HepG2 (cell line): ENCODE data around the gene RASAL1. TPM values are rescaled to one million over a fixed set of nuclear protein-coding genes. Genes with fewer than 3 reads are reported as not detected.

ENCODE experiments used
- ATAC-seq: fragments of 200-7000 bp; cut with Tn5 transposase; 3 replicates; pipeline ENCODE4 v1.9.1; 2020; ENCODE audit warnings: mild to moderate bottlenecking, moderate library complexity
- BruUV-seq: library from RNA; stranded (reverse); fragments of 400-500 nt; replicated peaks from 2 replicates; lab custom pipeline; 2021; lab: Mats Ljungman, UMichigan
- CTCF ChIA-PET: fragments of 300-600 bp; formaldehyde crosslinking; extraction: SDS; loops from one replicate; lab custom pipeline; 2021; ENCODE audit warnings: low total read pairs, inconsistent platforms, low intra/inter-chr PET ratio; lab: Yijun Ruan, JAX
- POLR2A ChIA-PET: fragments of 350-600 bp; sonication (Branson Sonifier 250); formaldehyde crosslinking; loops from one replicate; lab custom pipeline; 2020; ENCODE audit warnings: antibody characterized with exemption, inconsistent platforms; lab: Yijun Ruan, JAX
- DNase-seq: peaks from one replicate; pipeline ENCODE4 v3.0.0-alpha.2; 2015; ENCODE audit warnings: low spot score
- FAIRE-seq: peaks from 3 replicates; lab custom pipeline; 2011; peaks lifted over from hg19 to GRCh38; lab: Jason Lieb, UNC
- H2AFZ ChIP-seq: one replicate; pipeline ENCODE4 v1.6.1; 2011; ENCODE audit warnings: low read length, inconsistent platforms
- H3K27ac ChIP-seq: fragments of 300-600 bp; 3 replicates; pipeline ENCODE4 v1.8.0; 2011; ENCODE audit warnings: mixed run types, mild to moderate bottlenecking, mixed read lengths, low read length, inconsistent platforms; ENCODE audit not compliant: insufficient read depth; ENCODE audit errors: extremely low read length
- H3K27me3 ChIP-seq, 2 experiments: fragments of 200-600 bp in 1 of 2; 2 replicates in 1 of 2; 3 replicates in 1 of 2; pipeline versions ENCODE4 v1.6.0 to v1.8.0; 2011; ENCODE audit warnings: low read length in 2 of 2, mild to moderate bottlenecking in 2 of 2, moderate library complexity in 2 of 2, inconsistent platforms in 1 of 2; ENCODE audit not compliant: insufficient read depth in 2 of 2, control insufficient read depth in 1 of 2
- H3K36me3 ChIP-seq, 2 experiments: fragments of 200-600 bp in 1 of 2; replicated peaks in 1 of 2; 2 replicates in 1 of 2; 3 replicates in 1 of 2; pipeline versions ENCODE4 v1.5.1 to v1.8.0; 2011; ENCODE audit warnings: low read length in 2 of 2, inconsistent platforms in 1 of 2; ENCODE audit not compliant: insufficient read depth in 2 of 2, control insufficient read depth in 1 of 2
- H3K4me1 ChIP-seq: 2 replicates; pipeline ENCODE4 v1.5.1; 2012; ENCODE audit warnings: low read length, inconsistent platforms; ENCODE audit not compliant: insufficient read depth
- H3K4me2 ChIP-seq: 2 replicates; pipeline ENCODE4 v1.6.0; 2011; ENCODE audit warnings: low read depth, low read length, inconsistent platforms
- H3K4me3 ChIP-seq, 3 experiments: fragments of 200-600 bp in 1 of 3; sonication (generic), shearing (Covaris generic) in 1 of 3; replicated peaks in 1 of 3; 2 replicates each; pipeline ENCODE4 v1.5.1; 2011 to 2016; ENCODE audit warnings: low read length in 3 of 3, inconsistent platforms in 2 of 3, low read depth in 2 of 3, mild to moderate bottlenecking in 2 of 3, control low read depth in 1 of 3, mixed read lengths in 1 of 3; ENCODE audit not compliant: insufficient read depth in 1 of 3
- H3K79me2 ChIP-seq: one replicate; pipeline ENCODE4 v1.6.1; 2011; ENCODE audit warnings: low read length, inconsistent platforms; ENCODE audit not compliant: insufficient read depth
- H3K9ac ChIP-seq: 2 replicates; pipeline ENCODE4 v1.6.0; 2011; ENCODE audit warnings: mild to moderate bottlenecking, low read depth, low read length, inconsistent platforms; ENCODE audit not compliant: insufficient read depth
- H3K9me3 ChIP-seq: 2 replicates; pipeline ENCODE4 v1.5.1; 2012; ENCODE audit warnings: mild to moderate bottlenecking, low read length
- H4K20me1 ChIP-seq: 2 replicates; pipeline ENCODE4 v1.6.0; 2011; ENCODE audit warnings: inconsistent platforms, mild to moderate bottlenecking, low read length, moderate library complexity; ENCODE audit not compliant: insufficient read depth
- ATRX ChIP-seq: sonication (generic); formaldehyde crosslinking; IDR thresholded peaks from 2 replicates; pipeline ENCODE4 v1.4.0; 2020; ENCODE audit warnings: missing genetic modification reagents, borderline replicate concordance
- CBFB ChIP-seq: sonication (generic); formaldehyde crosslinking; IDR thresholded peaks from 2 replicates; pipeline ENCODE4 v1.4.0; 2020; ENCODE audit warnings: missing genetic modification reagents
- ELF1 ChIP-seq: sonication (generic); formaldehyde crosslinking; IDR thresholded peaks from 2 replicates; pipeline ENCODE4 v1.4.0; 2020; ENCODE audit warnings: missing genetic modification reagents
- FOXA3 ChIP-seq: IDR thresholded peaks from 2 replicates; pipeline ENCODE4 v1.6.1; 2016; ENCODE audit warnings: missing genetic modification reagents, missing compliant biosample characterization
- HOXD1 ChIP-seq: sonication (generic); formaldehyde crosslinking; IDR thresholded peaks from 2 replicates; pipeline ENCODE4 v1.5.0; 2020; ENCODE audit warnings: missing genetic modification reagents
- KLF9 ChIP-seq: IDR thresholded peaks from 2 replicates; pipeline ENCODE4 v1.6.1; 2016; ENCODE audit warnings: low read depth
- MBNL3 ChIP-seq: fragments of 250-450 bp; sonication (Bioruptor Pico); conservative IDR thresholded peaks from 2 replicates; pipeline ENCODE4 v1.8.0; 2022; ENCODE audit warnings: mild to moderate bottlenecking, inconsistent platforms
- POLR2G ChIP-seq: fragments of 200-400 bp; formaldehyde crosslinking; IDR thresholded peaks from 2 replicates; pipeline ENCODE4 v1.6.1; 2018; ENCODE audit warnings: mild to moderate bottlenecking, low read depth, low read length, moderate library complexity
- SNAI1 ChIP-seq: sonication (generic); formaldehyde crosslinking; IDR thresholded peaks from 2 replicates; pipeline ENCODE4 v1.5.0; 2020; ENCODE audit warnings: mild to moderate bottlenecking, missing genetic modification reagents, borderline replicate concordance
- TP53 ChIP-seq: sonication (generic); formaldehyde crosslinking; conservative IDR thresholded peaks from 2 replicates; pipeline ENCODE4 v1.4.0; 2020; ENCODE audit warnings: missing genetic modification reagents
- ZNF138 ChIP-seq: sonication (generic); formaldehyde crosslinking; IDR thresholded peaks from 2 replicates; pipeline ENCODE4 v1.5.0; 2020; ENCODE audit warnings: mild to moderate bottlenecking, low read depth, missing genetic modification reagents
- ZNF562 ChIP-seq: sonication (generic); formaldehyde crosslinking; IDR thresholded peaks from 2 replicates; pipeline ENCODE4 v1.8.0; 2022; ENCODE audit warnings: missing genetic modification reagents, borderline replicate concordance
- ZSCAN31 ChIP-seq: sonication (generic); formaldehyde crosslinking; IDR thresholded peaks from 2 replicates; pipeline ENCODE4 v1.5.0; 2020; ENCODE audit warnings: low read depth, mild to moderate bottlenecking, missing genetic modification reagents
- WGBS: methylation state at CpG from one replicate; pipeline ENCODE4 v1.1.6; 2017; ENCODE audit warnings: low lambda C conversion rate; 5-methylcytosine and 5-hydroxymethylcytosine counted together
- in situ Hi-C: cut with HindIII; loops from 2 replicates; pipeline ENCODE4 v1.10.0; 2017; ENCODE audit warnings: low pct_unique_long_range_greater_than_20kb; ENCODE audit not compliant: extremely low pct_ligation_motif_present
- intact Hi-C: fragments of 100-400 bp; cut with micrococcal nuclease; formaldehyde crosslinking; loops from one replicate; pipeline ENCODE4 v1.10.0; 2022; ENCODE audit not compliant: unreplicated experiment
- polyA plus RNA-seq, 8 experiments: library from polyadenylated mRNA; depleted of rRNA in 3 of 8; stranded (reverse) in 7 of 8; unstranded in 1 of 8; fragments of >200 nt; fragmentation: Illumina TruSeq in 4 of 8; extraction: Trizol in 4 of 8; gene quantifications; 2 replicates each; pipeline versions ENCODE4 v1.2.1 to v1.2.3, GENCODE V29; 2011 to 2016; ENCODE audit warnings: low read depth in 4 of 8, missing spikeins in 1 of 8, mixed read lengths in 1 of 8; ENCODE audit not compliant: insufficient read depth in 1 of 8
- total RNA-seq, 5 experiments: library from RNA; depleted of rRNA; stranded (reverse); fragments of >200 nt; fragmentation: Illumina TruSeq; extraction: Trizol; gene quantifications; 2 replicates each; pipeline ENCODE4 v1.2.3, GENCODE V29; 2016; ENCODE audit warnings: low read depth in 1 of 5
- TF ChIP-seq, protein P1 (sequence below): fragments of 450-650 bp; IDR thresholded peaks from 2 replicates; pipeline ENCODE4 v1.6.1; 2017
- TF ChIP-seq, protein P2 (sequence below): IDR thresholded peaks from 2 replicates; pipeline ENCODE4 v1.6.1; 2016; ENCODE audit warnings: low read depth, borderline replicate concordance
- TF ChIP-seq, protein P3 (sequence below): sonication (generic); formaldehyde crosslinking; IDR thresholded peaks from 2 replicates; pipeline ENCODE4 v1.8.0; 2022; ENCODE audit warnings: mild to moderate bottlenecking, missing genetic modification reagents, moderate library complexity

RASAL1 gene
- total and polyA plus RNA-seq, 2 of the 13 experiments (the other 11 are each of a cell fraction or from before 2014, with no cell fraction given) = not detected

DNA sequence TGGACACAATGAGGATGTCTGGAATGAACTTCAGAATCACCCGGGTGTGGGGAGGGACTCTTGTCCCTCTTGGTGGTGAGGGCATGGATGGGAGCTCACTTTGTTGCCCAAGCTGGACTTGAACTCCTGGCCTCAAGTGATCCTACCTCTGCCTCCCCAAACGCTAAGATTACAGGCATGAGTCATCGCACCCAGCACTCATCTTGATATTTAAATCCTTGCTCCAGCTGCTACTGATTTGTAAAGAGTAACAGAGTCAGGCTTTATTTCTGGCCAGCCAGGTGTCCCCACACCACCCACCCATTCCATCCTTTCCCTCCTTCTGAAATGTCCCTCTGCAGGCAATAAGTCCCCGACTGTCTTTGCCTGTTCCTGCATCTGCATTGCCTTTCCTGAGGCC is 44.8 kb upstream of the RASAL1 start (continued):
- TF ChIP-seq TP53 (CRISPR knock-in tag) (no peak), KLF9 (CRISPR knock-in tag) (no peak), FOXA3 (no peak), HOXD1 (CRISPR knock-in tag) (no peak)
- TF ChIP-seq, protein P1, sequence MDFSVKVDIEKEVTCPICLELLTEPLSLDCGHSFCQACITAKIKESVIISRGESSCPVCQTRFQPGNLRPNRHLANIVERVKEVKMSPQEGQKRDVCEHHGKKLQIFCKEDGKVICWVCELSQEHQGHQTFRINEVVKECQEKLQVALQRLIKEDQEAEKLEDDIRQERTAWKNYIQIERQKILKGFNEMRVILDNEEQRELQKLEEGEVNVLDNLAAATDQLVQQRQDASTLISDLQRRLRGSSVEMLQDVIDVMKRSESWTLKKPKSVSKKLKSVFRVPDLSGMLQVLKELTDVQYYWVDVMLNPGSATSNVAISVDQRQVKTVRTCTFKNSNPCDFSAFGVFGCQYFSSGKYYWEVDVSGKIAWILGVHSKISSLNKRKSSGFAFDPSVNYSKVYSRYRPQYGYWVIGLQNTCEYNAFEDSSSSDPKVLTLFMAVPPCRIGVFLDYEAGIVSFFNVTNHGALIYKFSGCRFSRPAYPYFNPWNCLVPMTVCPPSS = no peak

DNA sequence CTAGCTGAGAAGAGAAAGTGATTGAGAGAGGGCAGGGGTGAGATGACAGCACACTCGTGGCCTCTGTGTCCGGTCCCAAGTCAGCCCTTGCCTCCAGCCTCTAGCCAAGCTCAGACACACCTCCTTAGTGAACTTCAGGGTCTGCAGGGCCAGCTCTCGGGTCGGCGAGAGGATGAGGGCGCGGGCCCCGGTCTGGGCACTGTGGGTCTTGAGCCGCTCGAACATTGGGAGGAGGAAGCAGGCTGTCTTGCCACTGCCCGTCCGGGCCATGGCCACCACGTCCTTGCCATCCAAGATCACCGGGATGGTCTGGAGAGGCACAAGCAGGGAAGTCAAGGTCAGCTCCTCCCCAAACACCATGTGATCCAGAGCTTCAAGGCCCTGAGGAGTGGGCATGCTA is 43.5 kb upstream of the RASAL1 start:
- peaks cover 38 to 62% of the 10 kb centered on the region in 2 experiments; a peak in 4 of 5 replicates for H3K36me3 ChIP-seq
- DNase-seq (no peak), FAIRE-seq (no peak), ATAC-seq (no peak)
- peaks cover 20% of the 10 kb centered on the region for H3K79me2 ChIP-seq
- no CpG with 5 or more reads among the region's 14 CpGs for WGBS
- H3K27ac ChIP-seq = no peak overlapping the region
- intact Hi-C loops = no loop called here
- H3K9me3 ChIP-seq = no peaks in the 10 kb centered on the region
- CTCF ChIA-PET = no interaction called here
- no peak overlapping the region for H3K4me2 ChIP-seq
- POLR2A ChIA-PET = no interaction called here
- in situ Hi-C loops = no loop called here
- no TSS peak for BruUV-seq
- peaks cover 3% of the 10 kb centered on the region for H4K20me1 ChIP-seq
- H3K4me1 ChIP-seq = peaks cover 13% of the 10 kb centered on the region
- H3K9ac ChIP-seq = no peak overlapping the region
- H2AFZ ChIP-seq = no peak overlapping the region
- no peak for TF ChIP-seq CBFB (CRISPR knock-in tag)
- TF ChIP-seq SNAI1 (CRISPR knock-in tag) = no peak
- TF ChIP-seq, protein P2, sequence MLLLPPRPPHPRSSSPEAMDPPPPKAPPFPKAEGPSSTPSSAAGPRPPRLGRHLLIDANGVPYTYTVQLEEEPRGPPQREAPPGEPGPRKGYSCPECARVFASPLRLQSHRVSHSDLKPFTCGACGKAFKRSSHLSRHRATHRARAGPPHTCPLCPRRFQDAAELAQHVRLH (CRISPR knock-in tag) = no peak
- no peak for TF ChIP-seq ZSCAN31 (CRISPR knock-in tag)
- TF ChIP-seq ZNF138 (CRISPR knock-in tag) = no peak
- TF ChIP-seq POLR2G = no peak
- TF ChIP-seq ELF1 = no peak
- TF ChIP-seq, protein P3, sequence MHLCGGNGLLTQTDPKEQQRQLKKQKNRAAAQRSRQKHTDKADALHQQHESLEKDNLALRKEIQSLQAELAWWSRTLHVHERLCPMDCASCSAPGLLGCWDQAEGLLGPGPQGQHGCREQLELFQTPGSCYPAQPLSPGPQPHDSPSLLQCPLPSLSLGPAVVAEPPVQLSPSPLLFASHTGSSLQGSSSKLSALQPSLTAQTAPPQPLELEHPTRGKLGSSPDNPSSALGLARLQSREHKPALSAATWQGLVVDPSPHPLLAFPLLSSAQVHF (CRISPR knock-in tag) = no peak
- no peak for TF ChIP-seq MBNL3 (CRISPR knock-in tag)
- no peak for TF ChIP-seq ZNF562 (CRISPR knock-in tag)
- TF ChIP-seq ATRX (CRISPR knock-in tag) = no peak
- TF ChIP-seq, all 625 proteins: peak for 0
- no peak overlapping the region for H3K4me3 ChIP-seq
- H3K27me3 ChIP-seq = no peaks in the 10 kb centered on the region
